ENCODE data around the gene ACP1.
A peak's percentile ranks its signal among the peaks of the same experiment; 100 is the strongest.

The ACP1 gene

GRCh38 chr2:231521-232185 lies 33.1 kb upstream of the ACP1 start:
- no peak overlapping the region for H3K4me3 ChIP-seq (ENCODE audit: low read depth, low read length)
- TF ChIP-seq CTCF (conservative IDR thresholded peaks at IDR 0.05; ENCODE audit: low read depth, low read length): no peak
- DNase-seq (ENCODE audit: low read depth): no peak

DNA sequence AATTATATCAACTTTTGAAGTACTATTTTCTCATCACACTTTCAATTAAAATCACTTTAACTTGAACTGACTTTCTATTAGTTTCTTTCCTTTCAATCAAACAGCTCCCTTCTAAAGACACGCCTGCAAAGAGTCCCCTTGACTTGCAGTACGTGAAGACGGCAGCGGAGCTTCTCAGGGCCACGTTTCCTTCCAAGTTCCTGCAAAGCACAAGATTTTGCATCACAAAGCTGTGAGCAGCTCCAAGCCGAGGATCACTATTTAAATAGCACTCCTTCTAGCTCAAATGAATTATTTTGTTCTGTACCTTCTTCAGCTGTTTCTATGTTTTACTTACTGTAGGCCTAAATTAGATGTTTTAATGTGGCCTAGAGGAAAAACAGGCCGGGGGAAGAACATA lies 31.7 kb upstream of the ACP1 start:
- no peak overlapping the region for H3K4me3 ChIP-seq (ENCODE audit: low read depth, low read length)
- no peak for TF ChIP-seq CTCF (conservative IDR thresholded peaks at IDR 0.05; ENCODE audit: low read depth, low read length)
- DNase-seq (ENCODE audit: low read depth): no peak

DNA sequence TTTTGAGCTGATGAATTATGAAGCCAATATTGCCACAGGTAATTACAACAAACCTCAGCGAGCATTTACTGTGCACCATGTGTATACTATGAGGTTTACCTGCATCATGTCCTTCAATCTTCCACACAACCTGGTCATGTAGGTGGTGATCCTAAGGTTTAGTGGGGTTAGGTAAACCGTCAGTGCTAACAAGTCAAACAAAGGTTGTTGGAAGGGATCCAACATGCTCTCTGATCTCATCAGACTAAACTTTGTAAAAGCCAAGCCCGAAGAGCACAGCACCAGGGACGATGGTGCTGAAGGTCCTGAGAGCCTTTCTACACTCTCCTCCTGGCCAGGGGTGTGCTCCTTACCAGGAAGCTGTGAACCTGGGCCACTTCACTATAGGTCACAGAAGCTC lies 30.3 kb upstream of the ACP1 start:
- no peak for DNase-seq (ENCODE audit: low read depth)
- no peak overlapping the region for H3K4me3 ChIP-seq (ENCODE audit: low read depth, low read length)
- TF ChIP-seq CTCF (conservative IDR thresholded peaks at IDR 0.05; ENCODE audit: low read depth, low read length): no peak

DNA sequence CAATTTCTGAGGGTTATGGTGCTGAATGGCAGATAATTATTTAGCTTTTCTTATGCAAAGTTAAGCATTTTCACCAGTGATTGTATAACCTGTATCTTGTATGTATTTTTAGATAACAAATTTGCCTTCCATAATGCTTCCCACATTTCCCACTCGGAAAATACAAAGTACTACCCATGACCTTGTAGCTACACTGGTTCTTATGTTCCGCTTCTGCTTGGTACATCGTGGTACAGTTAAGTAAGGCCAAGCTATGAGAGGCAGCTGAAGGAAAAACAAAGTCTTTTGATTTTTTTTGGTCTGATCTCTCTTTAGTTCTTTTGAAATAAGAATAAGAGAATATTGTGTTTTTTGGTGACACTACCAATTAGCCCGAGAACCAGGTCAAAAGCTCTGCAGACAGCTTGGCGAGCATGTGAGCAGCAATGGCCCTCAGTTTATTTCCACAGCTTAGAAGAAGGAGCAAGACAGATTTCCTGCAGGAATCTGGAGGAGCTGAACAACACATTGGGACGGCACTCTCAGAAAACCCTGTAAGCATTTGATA lies 27.7 kb upstream of the ACP1 start:
- H3K4me3 ChIP-seq (ENCODE audit: low read depth, low read length): no peak overlapping the region
- DNase-seq (ENCODE audit: low read depth): no peak
- TF ChIP-seq CTCF (conservative IDR thresholded peaks at IDR 0.05; ENCODE audit: low read depth, low read length): no peak

- TF ChIP-seq CTCF (conservative IDR thresholded peaks at IDR 0.05; ENCODE audit: low read depth, low read length): no peak
- no peak for DNase-seq (ENCODE audit: low read depth)
- no peak overlapping the region for H3K4me3 ChIP-seq (ENCODE audit: low read depth, low read length)
These were observed 26.9 kb upstream of the ACP1 start for GRCh38 chr2:237878-238277.

GRCh38 chr2:238431-238830 lies 26.3 kb upstream of the ACP1 start:
- no peak overlapping the region for H3K4me3 ChIP-seq (ENCODE audit: low read depth, low read length)
- no peak for TF ChIP-seq CTCF (conservative IDR thresholded peaks at IDR 0.05; ENCODE audit: low read depth, low read length)
- no peak for DNase-seq (ENCODE audit: low read depth)

GRCh38 chr2:238869-239268 lies 25.9 kb upstream of the ACP1 start:
- no peak overlapping the region for H3K4me3 ChIP-seq (ENCODE audit: low read depth, low read length)
- peak; percentile 11 for DNase-seq (ENCODE audit: low read depth)
- TF ChIP-seq CTCF (conservative IDR thresholded peaks at IDR 0.05; ENCODE audit: low read depth, low read length): no peak

All from choroid plexus epithelial cell (primary cell).